ENCODE measurements around the gene RUNX2.

Gene RUNX2

GRCh38 chr6:45377554-45378333 is 49.6 kb downstream of the RUNX2 start, which contains the start of gene SUPT3H (continued):
- TF ChIP-seq, protein P1, sequence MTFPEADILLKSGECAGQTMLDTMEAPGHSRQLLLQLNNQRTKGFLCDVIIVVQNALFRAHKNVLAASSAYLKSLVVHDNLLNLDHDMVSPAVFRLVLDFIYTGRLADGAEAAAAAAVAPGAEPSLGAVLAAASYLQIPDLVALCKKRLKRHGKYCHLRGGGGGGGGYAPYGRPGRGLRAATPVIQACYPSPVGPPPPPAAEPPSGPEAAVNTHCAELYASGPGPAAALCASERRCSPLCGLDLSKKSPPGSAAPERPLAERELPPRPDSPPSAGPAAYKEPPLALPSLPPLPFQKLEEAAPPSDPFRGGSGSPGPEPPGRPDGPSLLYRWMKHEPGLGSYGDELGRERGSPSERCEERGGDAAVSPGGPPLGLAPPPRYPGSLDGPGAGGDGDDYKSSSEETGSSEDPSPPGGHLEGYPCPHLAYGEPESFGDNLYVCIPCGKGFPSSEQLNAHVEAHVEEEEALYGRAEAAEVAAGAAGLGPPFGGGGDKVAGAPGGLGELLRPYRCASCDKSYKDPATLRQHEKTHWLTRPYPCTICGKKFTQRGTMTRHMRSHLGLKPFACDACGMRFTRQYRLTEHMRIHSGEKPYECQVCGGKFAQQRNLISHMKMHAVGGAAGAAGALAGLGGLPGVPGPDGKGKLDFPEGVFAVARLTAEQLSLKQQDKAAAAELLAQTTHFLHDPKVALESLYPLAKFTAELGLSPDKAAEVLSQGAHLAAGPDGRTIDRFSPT (tag by site-specific recombination; IDR thresholded peaks at IDR 0.05): 0 out of 2 replicates have a peak, but pooled peaks have one; percentile 44
- TF ChIP-seq ZXDB (tag by site-specific recombination; IDR thresholded peaks at IDR 0.05) (peak; percentile 70), ZNF404 (tag by site-specific recombination; IDR thresholded peaks at IDR 0.05) (no peak), ZNF169 (tag by site-specific recombination; IDR thresholded peaks at IDR 0.05) (no peak), ZNF561 (tag by site-specific recombination; IDR thresholded peaks at IDR 0.05; ENCODE audit: borderline replicate concordance) (peak; percentile 83), ZBTB48 (tag by site-specific recombination; IDR thresholded peaks at IDR 0.05) (no peak), KLF16 (tag by site-specific recombination; IDR thresholded peaks at IDR 0.05) (peak; percentile 51; the same call in 1 of the 2 replicates), ZNF677 (tag by site-specific recombination; IDR thresholded peaks at IDR 0.05) (no peak), ZNF223 (tag by site-specific recombination; IDR thresholded peaks at IDR 0.05) (peak; percentile 74; the same call in 1 of the 2 replicates), GLI2 (tag by site-specific recombination; IDR thresholded peaks at IDR 0.05; ENCODE audit: borderline replicate concordance, low read depth) (no peak), ZFP41 (tag by site-specific recombination; IDR thresholded peaks at IDR 0.05; ENCODE audit: borderline replicate concordance) (no peak), ZNF366 (tag by site-specific recombination; conservative IDR thresholded peaks at IDR 0.05) (peak; percentile 44), ZNF23 (tag by site-specific recombination; IDR thresholded peaks at IDR 0.05; ENCODE audit: borderline replicate concordance) (no peak), GLIS1 (tag by site-specific recombination; IDR thresholded peaks at IDR 0.05) (peak; percentile 92), ZNF585B (tag by site-specific recombination; IDR thresholded peaks at IDR 0.05) (no peak), ZNF155 (tag by site-specific recombination; IDR thresholded peaks at IDR 0.05) (no peak), ZNF610 (tag by site-specific recombination; IDR thresholded peaks at IDR 0.05; ENCODE audit: borderline replicate concordance) (0 out of 2 replicates have a peak, but pooled peaks have one; percentile 42), ZNF837 (tag by site-specific recombination; IDR thresholded peaks at IDR 0.05) (no peak), ZNF239 (tag by site-specific recombination; IDR thresholded peaks at IDR 0.05) (no peak; the same call in 1 of the 2 replicates), ZNF645 (tag by site-specific recombination; IDR thresholded peaks at IDR 0.05) (no peak), BCL11B (tag by site-specific recombination; IDR thresholded peaks at IDR 0.05; ENCODE audit: low read depth) (no peak), OSR2 (tag by site-specific recombination; IDR thresholded peaks at IDR 0.05) (peak; percentile 75), KLF10 (tag by site-specific recombination; IDR thresholded peaks at IDR 0.05) (peak; percentile 56), ZNF624 (tag by site-specific recombination; IDR thresholded peaks at IDR 0.05) (no peak), ZNF354C (tag by site-specific recombination; IDR thresholded peaks at IDR 0.05; ENCODE audit: borderline replicate concordance, low read depth) (no peak), ZNF654 (tag by site-specific recombination; IDR thresholded peaks at IDR 0.05; ENCODE audit: low read depth) (no peak), KLF9 (tag by site-specific recombination; IDR thresholded peaks at IDR 0.05; ENCODE audit: low read depth) (peak; percentile 80; the same call in 1 of the 2 replicates), ZNF37A (tag by site-specific recombination; IDR thresholded peaks at IDR 0.05) (no peak), ZNF747 (tag by site-specific recombination; IDR thresholded peaks at IDR 0.05) (no peak), ZNF132 (tag by site-specific recombination; IDR thresholded peaks at IDR 0.05; ENCODE audit: borderline replicate concordance) (no peak), ZNF433 (tag by site-specific recombination; IDR thresholded peaks at IDR 0.05; ENCODE audit: low read depth) (no peak), ZNF76 (tag by site-specific recombination; IDR thresholded peaks at IDR 0.05; ENCODE audit: borderline replicate concordance, low read depth) (peak; percentile 78), ZNF658 (tag by site-specific recombination; IDR thresholded peaks at IDR 0.05) (no peak)
- TF ChIP-seq, protein P2, sequence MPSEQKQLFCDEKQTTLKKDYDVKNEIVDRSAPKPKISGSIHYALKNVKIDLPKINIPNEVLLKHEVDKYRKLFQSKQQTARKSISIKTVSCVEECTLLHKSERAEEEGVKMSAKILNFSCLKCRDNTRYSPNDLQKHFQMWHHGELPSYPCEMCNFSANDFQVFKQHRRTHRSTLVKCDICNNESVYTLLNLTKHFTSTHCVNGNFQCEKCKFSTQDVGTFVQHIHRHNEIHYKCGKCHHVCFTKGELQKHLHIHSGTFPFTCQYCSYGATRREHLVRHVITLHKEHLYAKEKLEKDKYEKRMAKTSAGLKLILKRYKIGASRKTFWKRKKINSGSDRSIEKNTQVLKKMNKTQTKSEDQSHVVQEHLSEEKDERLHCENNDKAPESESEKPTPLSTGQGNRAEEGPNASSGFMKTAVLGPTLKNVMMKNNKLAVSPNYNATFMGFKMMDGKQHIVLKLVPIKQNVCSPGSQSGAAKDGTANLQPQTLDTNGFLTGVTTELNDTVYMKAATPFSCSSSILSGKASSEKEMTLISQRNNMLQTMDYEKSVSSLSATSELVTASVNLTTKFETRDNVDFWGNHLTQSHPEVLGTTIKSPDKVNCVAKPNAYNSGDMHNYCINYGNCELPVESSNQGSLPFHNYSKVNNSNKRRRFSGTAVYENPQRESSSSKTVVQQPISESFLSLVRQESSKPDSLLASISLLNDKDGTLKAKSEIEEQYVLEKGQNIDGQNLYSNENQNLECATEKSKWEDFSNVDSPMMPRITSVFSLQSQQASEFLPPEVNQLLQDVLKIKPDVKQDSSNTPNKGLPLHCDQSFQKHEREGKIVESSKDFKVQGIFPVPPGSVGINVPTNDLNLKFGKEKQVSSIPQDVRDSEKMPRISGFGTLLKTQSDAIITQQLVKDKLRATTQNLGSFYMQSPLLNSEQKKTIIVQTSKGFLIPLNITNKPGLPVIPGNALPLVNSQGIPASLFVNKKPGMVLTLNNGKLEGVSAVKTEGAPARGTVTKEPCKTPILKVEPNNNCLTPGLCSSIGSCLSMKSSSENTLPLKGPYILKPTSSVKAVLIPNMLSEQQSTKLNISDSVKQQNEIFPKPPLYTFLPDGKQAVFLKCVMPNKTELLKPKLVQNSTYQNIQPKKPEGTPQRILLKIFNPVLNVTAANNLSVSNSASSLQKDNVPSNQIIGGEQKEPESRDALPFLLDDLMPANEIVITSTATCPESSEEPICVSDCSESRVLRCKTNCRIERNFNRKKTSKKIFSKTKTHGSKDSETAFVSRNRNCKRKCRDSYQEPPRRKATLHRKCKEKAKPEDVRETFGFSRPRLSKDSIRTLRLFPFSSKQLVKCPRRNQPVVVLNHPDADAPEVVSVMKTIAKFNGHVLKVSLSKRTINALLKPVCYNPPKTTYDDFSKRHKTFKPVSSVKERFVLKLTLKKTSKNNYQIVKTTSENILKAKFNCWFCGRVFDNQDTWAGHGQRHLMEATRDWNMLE (tag by site-specific recombination; conservative IDR thresholded peaks at IDR 0.05; ENCODE audit: low read depth): no peak
